ENCODE results near the gene CCDC14. TPM values are rescaled to one million over a fixed set of nuclear protein-coding genes. Genes with fewer than 3 reads are reported as not detected.

CCDC14 gene
- total RNA-seq, 4 donors from 2014 or later, result 12.3 to 98.4 (median 63.0) TPM

GRCh38 chr3:123876858-123877257 lies 84.2 kb downstream of the CCDC14 start:
- no peak for DNase-seq
- intact Hi-C loops (cut with DNase I; ENCODE audit: low total_unique reads), result no loop called here
- no peaks in the 10 kb centered on the region for H3K9me3 ChIP-seq
- no peak overlapping the region for H3K4me3 ChIP-seq
- H3K27ac ChIP-seq, result no peak overlapping the region
- no peaks in the 10 kb centered on the region for H3K4me1 ChIP-seq
- no peaks in the 10 kb centered on the region for H3K27me3 ChIP-seq
- TF ChIP-seq POLR2A (IDR thresholded peaks at IDR 0.05), result no peak
- TF ChIP-seq CTCF (IDR thresholded peaks at IDR 0.05), result no peak
- no peaks in the 10 kb centered on the region for H3K36me3 ChIP-seq

- no peak overlapping the region for H3K27ac ChIP-seq
- no peaks in the 10 kb centered on the region for H3K27me3 ChIP-seq
- H3K4me1 ChIP-seq, result no peaks in the 10 kb centered on the region
- no peak overlapping the region for H3K4me3 ChIP-seq
- H3K9me3 ChIP-seq, result no peaks in the 10 kb centered on the region
- TF ChIP-seq POLR2A (IDR thresholded peaks at IDR 0.05), result no peak
- TF ChIP-seq CTCF (IDR thresholded peaks at IDR 0.05), result no peak
- intact Hi-C loops (cut with DNase I; ENCODE audit: low total_unique reads), result no loop called here
- no peak for DNase-seq
- no peaks in the 10 kb centered on the region for H3K36me3 ChIP-seq
Measured at GRCh38 chr3:123872621-123873020, 88.4 kb downstream of the CCDC14 start.

- Histone ChIP-seq H3K27ac (no peak overlapping the region), H3K4me1 (no peaks in the 10 kb centered on the region)
- intact Hi-C loops (cut with DNase I; ENCODE audit: low total_unique reads), result no loop called here
Measured at GRCh38 chr3:123871946-123872345, 89.1 kb downstream of the CCDC14 start.

GRCh38 chr3:123870033-123870432 lies 91.0 kb downstream of the CCDC14 start:
- Histone ChIP-seq H3K4me1 (no peaks in the 10 kb centered on the region), H3K9me3 (no peaks in the 10 kb centered on the region), H3K4me3 (no peak overlapping the region), H3K36me3 (no peaks in the 10 kb centered on the region), H3K27ac (no peak overlapping the region), H3K27me3 (no peaks in the 10 kb centered on the region)
- intact Hi-C loops (cut with DNase I; ENCODE audit: low total_unique reads), result no loop called here
- DNase-seq, result no peak
- TF ChIP-seq POLR2A (IDR thresholded peaks at IDR 0.05) (no peak), CTCF (IDR thresholded peaks at IDR 0.05) (no peak)

More at GRCh38 chr3:123871946-123872345, 89.1 kb downstream of the CCDC14 start:
- Histone ChIP-seq H3K36me3 (no peaks in the 10 kb centered on the region), H3K9me3 (no peaks in the 10 kb centered on the region), H3K27me3 (no peaks in the 10 kb centered on the region), H3K4me3 (no peak overlapping the region)
- no peak for DNase-seq
- TF ChIP-seq POLR2A (IDR thresholded peaks at IDR 0.05) (no peak), CTCF (IDR thresholded peaks at IDR 0.05) (no peak)

- no peak overlapping the region for H3K27ac ChIP-seq
- intact Hi-C loops (cut with DNase I; ENCODE audit: low total_unique reads), result no loop called here
- H3K36me3 ChIP-seq, result no peaks in the 10 kb centered on the region
- no peak overlapping the region for H3K4me3 ChIP-seq
- no peaks in the 10 kb centered on the region for H3K27me3 ChIP-seq
- H3K9me3 ChIP-seq, result no peaks in the 10 kb centered on the region
- TF ChIP-seq POLR2A (IDR thresholded peaks at IDR 0.05), result no peak
- no peak for TF ChIP-seq CTCF (IDR thresholded peaks at IDR 0.05)
- no peak for DNase-seq
- no peaks in the 10 kb centered on the region for H3K4me1 ChIP-seq
Measured at GRCh38 chr3:123869165-123869564, 91.9 kb downstream of the CCDC14 start.
